Uterus (tissue), 4 donors: ENCODE measurements around the gene FAM114A2. TPM values are rescaled to one million over a fixed set of nuclear protein-coding genes. Genes with fewer than 3 reads are reported as not detected.

Experiments
- DNase-seq, 2 donors: peaks; one replicate each; pipeline ENCODE4 v3.0.0-alpha.2; 2019 to 2020
- H3K27ac ChIP-seq, 2 donors: fragments of 200-600 bp; sonication (generic); 1 replicate in 1 of 2; 2 replicates in 1 of 2; pipeline ENCODE4 v1.5.1; 2016 to 2018
- H3K27me3 ChIP-seq, 2 donors: fragments of 200-600 bp; sonication (generic); one replicate each; pipeline ENCODE4 v1.5.1; 2018 to 2019; ENCODE audit warnings: control low read depth in 1 of 2
- H3K36me3 ChIP-seq, 2 donors: fragments of 200-600 bp; sonication (generic); one replicate each; pipeline ENCODE4 v1.5.1; 2019; ENCODE audit warnings: control low read depth in 1 of 2
- H3K4me1 ChIP-seq, 2 donors: fragments of 200-600 bp; sonication (generic); one replicate each; pipeline ENCODE4 v1.5.1; 2018 to 2019; ENCODE audit warnings: control low read depth in 1 of 2
- H3K4me3 ChIP-seq, 2 donors: fragments of 200-600 bp; sonication (generic); 1 replicate in 1 of 2; 2 replicates in 1 of 2; pipeline ENCODE4 v1.5.1; 2018 to 2019; ENCODE audit warnings: mild to moderate bottlenecking in 1 of 2
- H3K9me3 ChIP-seq, 2 donors: fragments of 200-600 bp; sonication (generic); one replicate each; pipeline ENCODE4 v1.5.1; 2019; ENCODE audit warnings: control low read depth in 1 of 2
- POLR2A ChIP-seq, 2 donors: fragments of 450-650 bp; IDR thresholded peaks; one replicate each; pipeline ENCODE4 v1.6.1; 2016; ENCODE audit warnings: antibody characterized with exemption in 2 of 2, mild to moderate bottlenecking in 1 of 2, moderate library complexity in 1 of 2
- intact Hi-C: fragments of 100-400 bp; cut with DNase I; formaldehyde crosslinking; loops from one replicate; pipeline ENCODE4 v1.15.1; 2023; ENCODE audit warnings: low total_unique reads
- total RNA-seq, 4 donors: library from RNA; depleted of rRNA in 3 of 4; stranded (reverse); fragments of >200 nt in 3 of 4; gene quantifications; one replicate each; pipeline versions ENCODE4 v1.1.0 to v1.2.4, GENCODE V29; 2014 to 2023
- TF ChIP-seq, protein P1 (sequence below), 4 experiments: fragments of 200-600 bp in 2 of 4; fragments of 450-650 bp in 2 of 4; sonication (generic) in 2 of 4; IDR thresholded peaks; one replicate each; pipeline ENCODE4 v1.5.1; 2016 to 2019; ENCODE audit warnings: antibody characterized with exemption in 4 of 4, mild to moderate bottlenecking in 2 of 4, moderate library complexity in 1 of 4
- donor health status: DM: yes; HTN: yes; CAD: no.

Gene FAM114A2
- total RNA-seq, 4 donors from 2014 or later: 26.9 to 71.3 (median 43.9) TPM

DNA sequence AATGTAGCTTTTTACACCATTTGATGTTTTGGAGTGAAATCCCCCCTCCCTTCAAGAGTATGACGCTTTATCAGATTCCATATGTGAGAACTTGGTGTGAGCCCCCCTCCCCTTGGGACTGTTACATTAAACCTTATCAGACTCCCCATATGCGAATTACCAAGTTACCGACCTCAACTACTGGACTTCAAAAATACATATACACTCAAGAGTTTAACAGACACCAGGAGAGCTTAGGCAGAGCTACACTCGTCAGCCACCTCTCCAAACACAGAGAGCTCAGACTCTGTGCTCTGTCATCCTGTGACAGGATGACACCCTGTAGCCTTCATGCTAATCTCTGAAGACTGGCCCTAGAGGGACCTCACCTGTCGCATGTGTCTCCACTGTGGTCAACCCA lies 50.2 kb downstream of the FAM114A2 start:
- no peak for DNase-seq
- Histone ChIP-seq H3K36me3 (no peaks in the 10 kb centered on the region), H3K4me3 (no peak overlapping the region), H3K27ac (no peak overlapping the region), H3K4me1 (no peaks in the 10 kb centered on the region), H3K9me3 (no peaks in the 10 kb centered on the region), H3K27me3 (no peaks in the 10 kb centered on the region)
- intact Hi-C loops: no loop called here
- TF ChIP-seq POLR2A (IDR thresholded peaks at IDR 0.05): no peak
- TF ChIP-seq, protein P1, sequence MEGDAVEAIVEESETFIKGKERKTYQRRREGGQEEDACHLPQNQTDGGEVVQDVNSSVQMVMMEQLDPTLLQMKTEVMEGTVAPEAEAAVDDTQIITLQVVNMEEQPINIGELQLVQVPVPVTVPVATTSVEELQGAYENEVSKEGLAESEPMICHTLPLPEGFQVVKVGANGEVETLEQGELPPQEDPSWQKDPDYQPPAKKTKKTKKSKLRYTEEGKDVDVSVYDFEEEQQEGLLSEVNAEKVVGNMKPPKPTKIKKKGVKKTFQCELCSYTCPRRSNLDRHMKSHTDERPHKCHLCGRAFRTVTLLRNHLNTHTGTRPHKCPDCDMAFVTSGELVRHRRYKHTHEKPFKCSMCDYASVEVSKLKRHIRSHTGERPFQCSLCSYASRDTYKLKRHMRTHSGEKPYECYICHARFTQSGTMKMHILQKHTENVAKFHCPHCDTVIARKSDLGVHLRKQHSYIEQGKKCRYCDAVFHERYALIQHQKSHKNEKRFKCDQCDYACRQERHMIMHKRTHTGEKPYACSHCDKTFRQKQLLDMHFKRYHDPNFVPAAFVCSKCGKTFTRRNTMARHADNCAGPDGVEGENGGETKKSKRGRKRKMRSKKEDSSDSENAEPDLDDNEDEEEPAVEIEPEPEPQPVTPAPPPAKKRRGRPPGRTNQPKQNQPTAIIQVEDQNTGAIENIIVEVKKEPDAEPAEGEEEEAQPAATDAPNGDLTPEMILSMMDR (IDR thresholded peaks at IDR 0.05): no peak

DNA sequence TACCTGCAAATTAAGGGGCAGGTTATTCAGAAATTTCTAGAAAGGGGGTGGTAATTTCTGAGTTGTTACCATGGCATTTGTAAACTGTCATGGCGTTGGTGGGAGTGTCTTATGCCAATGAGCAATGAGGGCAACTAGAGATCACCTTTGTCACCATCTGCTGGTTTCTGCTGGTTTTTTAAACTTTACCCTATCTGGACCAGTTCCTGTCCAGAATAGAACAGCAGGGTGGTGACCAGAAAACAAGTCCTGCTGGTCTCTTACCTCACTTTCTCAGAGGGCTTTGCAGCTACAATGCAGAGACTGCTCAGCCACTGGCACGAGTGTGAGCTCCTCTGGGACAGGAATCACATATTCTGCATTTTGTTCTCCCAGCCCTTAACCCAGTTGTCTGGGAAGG lies 51.4 kb downstream of the FAM114A2 start:
- no peaks in the 10 kb centered on the region for H3K36me3 ChIP-seq
- TF ChIP-seq, protein P1 (IDR thresholded peaks at IDR 0.05): no peak
- TF ChIP-seq POLR2A (IDR thresholded peaks at IDR 0.05): no peak
- H3K4me1 ChIP-seq: no peaks in the 10 kb centered on the region
- H3K27ac ChIP-seq: no peak overlapping the region
- DNase-seq: no peak
- H3K9me3 ChIP-seq: no peaks in the 10 kb centered on the region
- intact Hi-C loops: no loop called here
- no peaks in the 10 kb centered on the region for H3K27me3 ChIP-seq
- H3K4me3 ChIP-seq: no peak overlapping the region

DNA sequence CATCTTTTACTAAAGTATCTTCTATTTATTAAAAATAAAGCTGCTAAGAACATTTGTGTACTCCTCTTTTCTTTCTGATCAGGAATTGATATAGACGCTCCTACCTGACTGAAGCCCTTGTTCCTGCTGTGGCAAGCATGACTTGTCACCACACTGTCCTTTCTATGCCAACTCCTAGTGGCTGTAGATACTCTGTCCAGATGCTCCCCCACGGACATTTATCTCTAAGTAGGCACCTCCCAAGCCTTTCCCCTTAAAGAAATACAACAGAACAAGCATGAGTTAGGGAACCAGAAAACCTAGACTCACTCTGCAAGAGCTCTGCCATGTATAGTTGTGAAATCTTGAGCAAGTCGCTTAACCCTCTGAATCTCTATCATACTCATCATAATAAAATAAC lies 53.2 kb downstream of the FAM114A2 start:
- no peaks in the 10 kb centered on the region for H3K4me1 ChIP-seq
- H3K27ac ChIP-seq: no peak overlapping the region
- no peaks in the 10 kb centered on the region for H3K36me3 ChIP-seq
- DNase-seq: no peak
- intact Hi-C loops: no loop called here
- no peak overlapping the region for H3K4me3 ChIP-seq
- H3K27me3 ChIP-seq: no peaks in the 10 kb centered on the region
- H3K9me3 ChIP-seq: no peaks in the 10 kb centered on the region
- TF ChIP-seq POLR2A (IDR thresholded peaks at IDR 0.05): no peak
- TF ChIP-seq, protein P1 (IDR thresholded peaks at IDR 0.05): no peak

DNA sequence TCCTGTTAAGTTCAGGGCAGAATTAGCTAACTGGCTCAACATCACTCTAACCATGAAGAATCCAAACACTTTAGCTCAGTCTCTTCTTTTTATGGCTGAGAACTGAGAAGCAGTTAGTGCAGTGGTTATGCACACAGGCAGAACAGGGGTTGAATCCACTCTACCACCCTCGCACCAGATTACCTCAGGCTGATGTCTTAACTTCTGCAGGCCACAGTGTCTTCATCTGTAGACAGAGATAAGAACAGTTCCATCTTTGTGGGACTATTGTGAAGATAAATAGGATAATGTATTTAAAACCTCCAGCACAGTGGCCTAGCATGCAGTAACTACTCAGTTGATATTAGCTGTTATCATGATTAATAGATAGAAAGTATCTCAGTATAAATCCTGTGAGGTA lies 54.8 kb downstream of the FAM114A2 start:
- H3K9me3 ChIP-seq: no peaks in the 10 kb centered on the region
- intact Hi-C loops: no loop called here
- DNase-seq: no peak

DNA sequence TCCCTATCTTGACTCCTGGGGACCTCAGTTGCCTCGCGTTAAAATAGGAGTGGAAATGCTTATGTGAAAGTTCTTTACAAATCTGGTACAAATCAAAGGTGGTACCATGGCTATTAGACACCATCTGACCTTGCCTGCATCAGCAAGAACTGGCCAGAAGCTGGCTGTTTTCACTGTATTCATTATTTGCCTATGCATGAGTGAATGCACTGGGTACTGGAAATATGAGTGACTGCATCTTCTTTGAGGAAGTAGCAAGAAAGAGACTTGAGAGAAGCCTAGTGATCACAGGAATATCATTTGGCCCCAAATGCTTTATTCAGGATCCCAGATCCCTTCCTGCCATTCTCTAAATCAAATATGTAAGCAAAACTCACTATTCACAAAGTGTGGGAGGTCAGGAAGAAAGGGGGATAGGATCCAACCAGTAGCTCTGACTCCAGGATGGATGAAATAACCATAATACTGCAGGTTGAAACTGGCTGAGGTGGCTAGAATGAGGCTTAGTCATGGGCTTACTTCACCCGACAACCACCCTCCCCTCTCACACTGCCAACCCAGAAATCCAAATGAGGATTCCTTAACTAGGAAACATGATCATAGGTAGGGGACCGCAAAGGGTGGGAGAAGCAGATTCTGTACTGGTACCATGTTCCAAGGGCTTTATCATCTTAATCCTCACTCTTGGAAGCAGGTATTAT lies 56.7 kb downstream of the FAM114A2 start:
- Histone ChIP-seq H3K27me3 (no peaks in the 10 kb centered on the region), H3K4me3 (no peak overlapping the region), H3K27ac (no peak overlapping the region), H3K9me3 (no peaks in the 10 kb centered on the region), H3K36me3 (no peaks in the 10 kb centered on the region), H3K4me1 (no peaks in the 10 kb centered on the region)
- intact Hi-C loops: no loop called here
- no peak for DNase-seq
- no peak for TF ChIP-seq POLR2A (IDR thresholded peaks at IDR 0.05)
- TF ChIP-seq, protein P1 (IDR thresholded peaks at IDR 0.05): no peak

More for the DNA sequence above, 54.8 kb downstream of the FAM114A2 start:
- Histone ChIP-seq H3K4me3 (no peak overlapping the region), H3K27me3 (no peaks in the 10 kb centered on the region), H3K27ac (no peak overlapping the region), H3K36me3 (no peaks in the 10 kb centered on the region), H3K4me1 (no peaks in the 10 kb centered on the region)
- TF ChIP-seq, protein P1 (IDR thresholded peaks at IDR 0.05): no peak
